ENCODE measurements around the gene ENTPD6.

Gene ENTPD6

DNA sequence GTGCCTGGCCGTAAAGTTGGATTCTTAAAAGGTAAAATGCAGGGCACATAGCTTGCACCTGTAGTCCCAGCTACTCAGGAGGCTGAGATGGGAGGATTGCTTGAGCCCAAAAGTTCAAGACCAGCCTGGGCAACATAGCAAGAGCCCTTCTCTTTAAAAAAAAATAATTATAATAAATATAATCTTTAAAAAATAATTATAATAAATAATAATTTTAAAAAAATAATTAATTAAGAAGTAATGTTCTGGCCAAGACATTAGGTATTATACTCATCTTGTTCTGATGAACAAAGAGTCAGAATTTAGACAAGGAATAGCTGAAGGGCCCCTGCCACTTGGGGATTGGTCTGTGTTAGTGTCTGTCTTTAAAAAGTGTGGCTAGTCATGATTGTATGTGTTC is 13.9 kb downstream of the ENTPD6 start:
- DNase-seq (ENCODE audit: low spot score): no peak

DNA sequence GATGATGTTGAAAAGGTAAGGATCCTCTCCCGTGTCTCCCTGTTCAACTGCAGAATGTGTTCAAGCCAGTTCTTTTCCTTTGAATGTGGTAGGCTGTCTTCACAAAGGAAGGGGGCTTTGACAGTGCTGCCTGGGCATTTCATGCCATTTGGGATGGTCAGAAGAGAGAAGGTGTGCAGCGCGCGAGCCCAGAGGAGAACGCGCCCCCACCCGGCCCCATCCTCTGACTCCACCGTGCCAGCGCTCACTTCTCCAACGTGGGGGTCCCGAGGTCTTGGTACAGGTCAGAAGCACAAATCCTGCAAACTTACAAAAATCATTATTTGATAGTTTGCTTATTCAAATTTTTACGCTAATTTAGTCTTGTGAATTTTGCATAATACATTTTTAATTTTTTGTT is 14.4 kb downstream of the ENTPD6 start:
- DNase-seq (ENCODE audit: low spot score): no peak

DNA sequence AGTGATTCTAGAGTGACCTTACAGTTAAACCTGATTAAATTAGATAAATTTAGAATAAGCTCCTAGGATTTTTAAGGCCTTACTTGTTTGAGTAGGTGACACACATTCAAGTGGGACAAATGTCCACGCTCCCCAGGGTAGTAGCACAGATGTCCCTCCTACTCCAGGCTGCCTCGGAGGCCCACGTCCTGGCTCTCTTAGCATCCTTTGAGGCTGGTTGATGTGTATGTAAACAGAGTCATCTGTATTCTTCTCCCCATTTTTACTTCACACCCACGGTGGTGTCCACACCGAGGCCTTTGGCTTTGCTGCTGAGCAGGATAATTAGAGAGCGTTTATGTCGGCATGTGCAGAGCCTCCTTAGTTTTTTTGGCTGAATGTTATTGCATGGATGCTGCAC is 15.8 kb downstream of the ENTPD6 start:
- no peak for DNase-seq (ENCODE audit: low spot score)

DNA sequence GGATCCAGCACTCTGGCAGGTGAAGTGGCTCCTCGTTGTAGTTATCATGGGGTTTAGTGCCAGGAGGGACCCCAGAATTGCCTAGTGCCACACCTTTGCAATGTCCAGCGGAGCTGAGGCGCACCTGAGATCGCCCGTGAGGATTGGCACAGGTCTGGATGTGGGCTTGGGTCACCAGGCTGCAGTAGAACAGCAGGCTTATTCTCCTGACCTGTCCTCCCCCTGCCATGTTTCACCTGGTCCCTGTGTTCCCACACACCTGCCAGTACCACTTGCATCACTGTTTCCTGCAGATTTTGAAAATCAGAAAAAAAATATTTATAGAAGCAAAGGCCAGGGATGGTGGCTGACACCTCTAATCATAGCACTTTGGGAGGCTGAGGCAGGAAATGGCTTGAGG is 16.7 kb downstream of the ENTPD6 start:
- DNase-seq (ENCODE audit: low spot score): no peak

DNA sequence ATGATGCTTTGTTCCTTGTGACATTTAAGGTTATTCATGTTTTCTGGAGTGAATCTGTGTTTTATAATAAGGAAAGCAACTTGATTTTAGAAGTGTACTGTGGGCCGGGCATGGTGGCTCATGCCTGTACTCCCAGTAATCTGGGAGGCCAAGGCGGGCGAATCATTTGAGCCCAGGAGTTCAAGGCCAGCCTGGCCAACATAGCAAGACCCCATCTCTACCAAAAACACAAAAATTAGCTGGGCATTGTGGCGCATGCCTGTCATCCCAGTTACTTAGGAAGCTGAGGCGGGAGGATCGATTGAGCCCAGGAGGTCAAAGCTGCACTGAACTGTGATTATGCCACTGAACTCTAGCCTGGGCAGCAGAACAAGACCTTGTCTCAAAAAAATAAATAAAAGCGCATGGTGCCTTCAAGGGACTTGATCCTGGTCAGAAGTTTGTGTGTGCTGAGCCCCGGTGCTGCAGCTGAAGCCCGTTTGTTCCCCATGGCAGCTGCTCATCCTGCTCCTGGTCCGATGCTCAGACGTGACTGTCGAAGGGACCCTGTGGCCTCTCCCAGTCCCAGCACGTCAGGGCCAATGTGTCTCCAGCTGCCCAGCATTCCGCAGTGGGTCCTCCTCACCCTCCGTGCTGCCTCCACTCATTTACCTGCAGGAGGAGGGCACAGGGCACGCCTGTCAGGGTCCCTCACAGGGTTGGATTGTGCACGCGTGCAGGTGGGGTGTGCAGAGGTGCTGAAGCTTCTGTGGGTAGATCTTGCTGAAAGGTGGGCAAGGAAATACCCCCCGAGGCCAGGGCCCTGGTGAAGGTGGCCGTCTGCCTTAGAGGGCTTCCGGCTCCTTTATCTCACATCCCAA is 18.3 kb downstream of the ENTPD6 start:
- DNase-seq (ENCODE audit: low spot score): no peak

- DNase-seq (ENCODE audit: low spot score): no peak
These were observed 18.9 kb downstream of the ENTPD6 start for GRCh38 chr20:25214426-25214790.

- DNase-seq (ENCODE audit: low spot score): no peak
These were observed 19.3 kb downstream of the ENTPD6 start for GRCh38 chr20:25214819-25215218.

- DNase-seq (ENCODE audit: low spot score): no peak
These were observed 20.0 kb downstream of the ENTPD6 start for GRCh38 chr20:25215521-25215920.

GRCh38 chr20:25216199-25216945 is 20.9 kb downstream of the ENTPD6 start:
- DNase-seq (ENCODE audit: low spot score): no peak

DNA sequence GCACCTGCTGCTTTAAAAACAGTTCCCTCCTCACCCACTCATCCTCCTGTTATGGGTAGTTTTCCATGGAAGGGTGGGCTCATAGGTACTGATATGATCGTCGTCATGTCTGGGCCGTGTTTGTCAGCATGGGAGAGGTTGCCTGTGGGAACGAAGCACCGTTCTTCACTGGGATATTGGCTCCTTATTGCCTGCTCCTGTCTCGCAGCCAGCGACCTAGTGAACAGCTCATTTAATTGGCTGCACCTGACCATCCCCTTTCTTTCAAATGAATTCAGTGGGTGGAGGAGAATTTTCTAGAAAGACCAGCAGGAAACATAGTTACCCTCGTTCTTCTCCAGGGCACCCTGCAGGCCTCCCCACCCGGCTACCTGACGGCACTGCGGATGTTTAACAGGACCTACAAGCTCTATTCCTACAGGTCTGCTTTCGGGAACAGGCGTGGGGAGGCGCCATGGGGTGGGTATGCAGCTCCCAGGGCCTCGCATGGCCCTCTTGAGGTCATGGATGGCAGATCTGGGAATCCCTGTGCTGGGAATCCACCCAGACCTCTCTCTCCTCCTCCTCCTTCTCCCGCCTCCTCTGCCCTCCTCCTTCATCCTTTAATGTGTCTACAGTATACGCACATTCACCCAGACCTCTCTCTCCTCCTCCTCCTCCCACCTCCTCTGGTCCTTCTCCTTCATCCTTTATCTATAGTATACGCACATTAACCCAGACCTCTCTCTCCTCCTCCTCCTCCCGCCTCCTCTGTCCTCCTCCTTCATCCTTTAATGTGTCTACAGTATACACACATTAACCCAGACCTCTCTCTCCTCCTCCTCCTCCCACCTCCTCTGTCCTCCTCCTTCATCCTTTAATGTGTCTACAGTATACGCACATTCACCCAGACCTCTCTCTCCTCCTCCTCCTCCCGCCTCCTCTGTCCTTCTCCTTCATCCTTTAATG is 21.9 kb downstream of the ENTPD6 start:
- no peak for DNase-seq (ENCODE audit: low spot score)

DNA sequence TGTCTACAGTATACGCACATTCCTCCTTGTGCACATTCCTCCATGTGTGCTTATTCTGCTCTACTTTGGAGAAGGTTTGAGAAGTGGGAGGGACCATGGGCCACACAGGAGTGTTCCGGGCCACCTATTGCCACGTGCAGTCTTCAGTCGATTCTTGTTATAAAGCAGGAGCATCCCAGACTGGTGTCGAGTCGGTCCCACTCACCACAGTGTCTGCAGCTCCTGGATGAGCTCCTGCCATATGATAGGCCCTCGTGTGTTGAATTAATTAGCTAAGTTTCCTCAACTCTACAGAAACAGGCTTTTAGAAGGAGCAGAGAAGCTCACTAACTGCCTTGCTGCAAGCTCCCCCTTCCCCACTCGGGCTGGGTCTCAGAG is 22.6 kb downstream of the ENTPD6 start:
- DNase-seq (ENCODE audit: low spot score): no peak

DNA sequence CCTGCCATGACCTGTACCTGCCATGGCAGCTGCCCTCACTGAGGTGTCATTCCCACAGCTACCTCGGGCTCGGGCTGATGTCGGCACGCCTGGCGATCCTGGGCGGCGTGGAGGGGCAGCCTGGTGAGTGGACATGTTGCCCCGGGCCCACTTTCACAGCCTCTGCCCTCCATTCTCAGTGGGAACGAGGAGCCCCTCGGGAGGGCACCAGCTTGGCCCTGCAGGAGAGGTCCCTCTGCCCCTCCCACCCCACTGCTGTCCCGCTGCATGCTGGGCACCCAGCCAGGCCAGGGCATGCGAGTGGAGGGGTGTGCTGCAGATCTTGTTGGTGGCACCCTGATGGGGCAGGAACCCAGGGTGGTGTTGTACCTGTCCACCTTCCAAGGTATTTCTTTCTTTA is 23.0 kb downstream of the ENTPD6 start:
- no peak for DNase-seq (ENCODE audit: low spot score)

GRCh38 chr20:25219365-25219764 is 23.9 kb downstream of the ENTPD6 start:
- no peak for DNase-seq (ENCODE audit: low spot score)

- no peak for DNase-seq (ENCODE audit: low spot score)
These were observed 24.7 kb downstream of the ENTPD6 start for GRCh38 chr20:25220021-25220730.

DNA sequence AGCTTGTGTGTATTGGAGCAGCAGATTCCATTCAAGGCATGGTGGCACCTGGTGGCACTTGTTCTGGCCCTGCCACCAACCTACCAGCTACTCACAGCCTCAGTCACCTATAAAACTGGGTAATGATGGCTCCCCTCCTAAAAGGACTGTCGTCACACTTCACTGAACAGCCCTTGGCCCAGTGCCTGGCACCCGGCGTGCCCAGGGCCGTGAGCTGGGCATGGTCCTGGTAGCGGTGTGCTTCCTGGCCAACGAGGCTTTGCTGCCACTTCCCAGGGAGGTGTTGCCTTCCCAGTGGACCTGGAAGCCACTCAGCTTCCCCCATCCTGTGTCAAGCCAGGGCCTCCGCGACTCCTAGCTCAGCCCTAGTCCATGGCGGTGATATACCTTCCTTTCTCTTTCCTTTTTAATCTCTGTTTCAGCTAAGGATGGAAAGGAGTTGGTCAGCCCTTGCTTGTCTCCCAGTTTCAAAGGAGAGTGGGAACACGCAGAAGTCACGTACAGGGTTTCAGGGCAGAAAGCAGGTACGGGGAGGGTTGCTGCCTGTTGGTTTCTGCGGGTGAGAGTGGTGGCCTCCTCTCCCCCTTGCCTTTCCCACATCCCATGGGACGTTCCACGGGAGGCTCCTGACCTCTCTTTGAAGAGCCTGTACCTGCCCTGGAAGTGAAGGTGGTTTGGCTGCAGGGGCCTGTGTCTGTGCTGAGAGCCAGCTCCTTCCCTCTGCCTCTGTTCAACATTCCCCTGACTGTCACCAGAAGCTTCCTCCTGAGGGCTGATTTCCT is 25.5 kb downstream of the ENTPD6 start:
- DNase-seq (ENCODE audit: low spot score): peak; percentile 85

- DNase-seq (ENCODE audit: low spot score): no peak
These were observed 26.3 kb downstream of the ENTPD6 start for GRCh38 chr20:25221592-25222460.

DNA sequence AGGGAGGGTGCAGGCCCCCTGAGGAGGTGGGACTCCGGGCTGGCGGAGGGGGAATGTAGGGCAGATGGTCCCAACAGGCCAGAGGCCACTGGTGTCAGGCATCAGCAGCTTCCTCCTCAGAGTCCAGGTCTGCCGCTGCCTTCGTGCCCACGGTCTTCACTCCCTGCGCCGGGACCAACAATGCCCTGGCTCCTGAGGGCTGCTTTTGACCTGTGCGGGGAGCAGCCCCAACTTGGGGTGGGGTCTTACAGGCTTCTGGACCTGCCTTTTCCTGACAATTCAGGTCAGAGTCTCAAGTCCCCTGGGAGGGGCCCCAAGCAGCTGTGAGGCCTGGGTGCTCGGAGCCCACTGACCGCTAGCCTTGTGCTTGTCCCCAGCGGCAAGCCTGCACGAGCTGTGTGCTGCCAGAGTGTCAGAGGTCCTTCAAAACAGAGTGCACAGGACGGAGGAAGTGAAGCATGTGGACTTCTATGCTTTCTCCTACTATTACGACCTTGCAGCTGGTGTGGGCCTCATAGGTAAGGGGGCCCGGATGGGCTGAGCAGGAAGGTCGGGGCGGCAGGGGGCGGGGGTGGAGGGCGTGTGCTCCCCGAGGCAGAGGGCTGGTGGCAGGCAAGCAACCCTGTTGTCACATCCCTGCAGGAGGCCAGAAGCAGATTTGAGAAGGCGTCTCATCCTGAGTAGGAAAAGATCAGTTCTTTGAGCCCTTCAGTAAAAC is 27.1 kb downstream of the ENTPD6 start:
- DNase-seq (ENCODE audit: low spot score): no peak

DNA sequence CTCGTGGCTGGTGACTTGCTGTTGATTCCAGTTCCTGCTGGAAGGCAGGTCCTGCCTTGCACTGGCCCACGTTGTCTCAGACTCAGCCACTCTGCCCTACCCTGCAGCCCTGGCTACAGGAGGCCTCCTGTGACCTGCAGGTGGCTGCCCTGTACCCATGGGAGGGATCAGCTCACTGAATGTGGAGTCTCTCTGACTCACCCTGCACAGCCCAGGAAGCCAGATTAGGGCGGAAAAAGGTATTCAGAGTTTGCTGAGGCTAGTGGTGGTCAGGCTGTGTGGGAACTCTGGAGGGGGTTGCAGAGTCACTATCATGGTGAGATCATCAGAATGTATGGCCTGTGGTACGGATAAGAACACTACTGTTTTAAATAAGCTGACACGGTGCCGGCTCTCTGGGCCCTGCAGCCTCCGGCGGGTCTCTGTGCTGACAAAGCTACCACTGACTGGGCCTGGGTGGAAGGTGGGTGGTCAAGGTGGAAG is 27.7 kb downstream of the ENTPD6 start:
- no peak for DNase-seq (ENCODE audit: low spot score)
